Neuronal stem cell (in vitro differentiated cells): ENCODE results near the gene RNF222.
A peak's percentile ranks its signal among the peaks of the same experiment; 100 is the strongest.

Source experiments
- DNase-seq: peaks from one replicate; pipeline ENCODE4 v3.0.0-alpha.2; 2013; ENCODE audit warnings: low spot score
- H2AFZ ChIP-seq: one replicate; pipeline ENCODE4 v1.6.1; 2013; ENCODE audit warnings: mild to moderate bottlenecking, low read length, inconsistent platforms
- H2AK5ac ChIP-seq: 2 replicates; pipeline ENCODE4 v1.6.1; 2013; ENCODE audit warnings: low read depth, mild to moderate bottlenecking, inconsistent platforms, low read length, moderate library complexity, mixed read lengths
- H2BK120ac ChIP-seq: 2 replicates; pipeline ENCODE4 v1.6.1; 2013; ENCODE audit warnings: low read depth, mild to moderate bottlenecking, inconsistent platforms, low read length, moderate library complexity, mixed read lengths
- H2BK12ac ChIP-seq: one replicate; pipeline ENCODE4 v1.6.1; 2013; ENCODE audit warnings: low read length, inconsistent platforms
- H2BK15ac ChIP-seq: 2 replicates; pipeline ENCODE4 v1.6.1; 2013; ENCODE audit warnings: mild to moderate bottlenecking, low read length, inconsistent platforms, mixed read lengths
- H2BK5ac ChIP-seq: one replicate; pipeline ENCODE4 v1.6.1; 2013; ENCODE audit warnings: inconsistent platforms, mild to moderate bottlenecking, low read length, moderate library complexity
- H3K14ac ChIP-seq: one replicate; pipeline ENCODE4 v1.6.1; 2013; ENCODE audit warnings: low read length, inconsistent platforms
- H3K18ac ChIP-seq: 2 replicates; pipeline ENCODE4 v1.6.1; 2013; ENCODE audit warnings: low read length, inconsistent platforms
- H3K23ac ChIP-seq: 2 replicates; pipeline ENCODE4 v1.6.1; 2013; ENCODE audit warnings: low read depth, mild to moderate bottlenecking, mixed read lengths, low read length, inconsistent platforms; ENCODE audit not compliant: poor library complexity
- H3K27ac ChIP-seq: replicated peaks from 3 replicates; pipeline ENCODE4 v1.5.1; 2013; ENCODE audit warnings: low read length, inconsistent platforms
- H3K27me3 ChIP-seq, 3 experiments: 2 replicates each; pipeline ENCODE4 v1.6.1; 2013; ENCODE audit warnings: low read length in 3 of 3, mild to moderate bottlenecking in 2 of 3, inconsistent platforms in 1 of 3, low read depth in 1 of 3, mixed read lengths in 1 of 3, moderate library complexity in 1 of 3; ENCODE audit not compliant: control insufficient read depth in 3 of 3, insufficient read depth in 3 of 3
- H3K36me3 ChIP-seq, 2 donors: replicated peaks in 1 of 2; 2 replicates each; pipeline ENCODE4 v1.6.1; 2013; ENCODE audit warnings: low read length in 2 of 2; ENCODE audit not compliant: control insufficient read depth in 2 of 2, insufficient read depth in 2 of 2
- H3K4ac ChIP-seq: 2 replicates; pipeline ENCODE4 v1.6.1; 2013; ENCODE audit warnings: inconsistent platforms, mild to moderate bottlenecking, low read length, moderate library complexity
- H3K4me1 ChIP-seq, 2 donors: 1 replicate in 1 of 2; 2 replicates in 1 of 2; pipeline ENCODE4 v1.6.1; 2013; ENCODE audit warnings: low read length in 2 of 2, low read depth in 1 of 2; ENCODE audit not compliant: control insufficient read depth in 2 of 2, insufficient read depth in 1 of 2
- H3K4me2 ChIP-seq: one replicate; pipeline ENCODE4 v1.6.1; 2013; ENCODE audit warnings: mild to moderate bottlenecking, low read length, inconsistent platforms; ENCODE audit not compliant: insufficient read depth, poor library complexity, severe bottlenecking
- H3K4me3 ChIP-seq, 2 donors: 2 replicates each; pipeline ENCODE4 v1.5.1; 2013; ENCODE audit warnings: low read length in 2 of 2, mild to moderate bottlenecking in 2 of 2, inconsistent platforms in 1 of 2, moderate library complexity in 1 of 2
- H3K79me1 ChIP-seq: one replicate; pipeline ENCODE4 v1.6.1; 2013; ENCODE audit warnings: low read depth, mild to moderate bottlenecking, inconsistent platforms, low read length, moderate library complexity
- H3K9ac ChIP-seq: one replicate; pipeline ENCODE4 v1.6.1; 2013; ENCODE audit warnings: mild to moderate bottlenecking, low read depth, low read length, inconsistent platforms; ENCODE audit not compliant: poor library complexity
- H3K9me3 ChIP-seq, 2 donors: replicated peaks in 1 of 2; 2 replicates each; pipeline versions ENCODE3 to v1.6.1; 2013; ENCODE audit warnings: low read length in 2 of 2, mild to moderate bottlenecking in 2 of 2, inconsistent platforms in 1 of 2, low read depth in 1 of 2, mixed read lengths in 1 of 2, moderate library complexity in 1 of 2; ENCODE audit not compliant: control insufficient read depth in 2 of 2, insufficient read depth in 1 of 2
- H4K8ac ChIP-seq: one replicate; pipeline ENCODE4 v1.6.1; 2013; ENCODE audit warnings: low read depth, mild to moderate bottlenecking, inconsistent platforms, low read length, moderate library complexity
- H4K91ac ChIP-seq: one replicate; pipeline ENCODE4 v1.6.1; 2013; ENCODE audit warnings: low read length, low read depth, mild to moderate bottlenecking, inconsistent platforms; ENCODE audit not compliant: poor library complexity
- WGBS, 2 donors: extraction: QIAGEN DNeasy Blood & Tissue Kit; methylation state at CpG; one replicate each; pipeline ENCODE4 v1.1.7; 2013; ENCODE audit warnings: missing lambda C conversion rate in 2 of 2, mixed read lengths in 1 of 2; ENCODE audit not compliant: insufficient read length in 2 of 2, insufficient replicate concordance in 1 of 2; ENCODE audit errors: extremely low coverage in 2 of 2; 5-methylcytosine and 5-hydroxymethylcytosine counted together

The RNF222 gene

GRCh38 chr17:8408371-8408770 is 10.7 kb upstream of the RNF222 start:
- H3K79me1 ChIP-seq = no peaks in the 10 kb centered on the region
- peaks cover 0 to 21% (median 2%) of the 10 kb centered on the region in 3 experiments for H3K27me3 ChIP-seq
- no peak overlapping the region for H3K9ac ChIP-seq
- no peak overlapping the region for H2BK5ac ChIP-seq
- no peak overlapping the region for H4K8ac ChIP-seq
- H2AFZ ChIP-seq = peak overlapping the region; percentile 62
- H3K9me3 ChIP-seq = no peaks in the 10 kb centered on the region
- H3K4me1 ChIP-seq = peaks cover 2 to 7% of the 10 kb centered on the region in 2 donors
- peak overlapping the region; percentile 68 for H2BK120ac ChIP-seq
- WGBS, 2 donors = no CpG with 5 or more reads among the region's 14 CpGs
- H3K36me3 ChIP-seq = no peaks in the 10 kb centered on the region
- no peak overlapping the region for H3K4me3 ChIP-seq
- H3K23ac ChIP-seq = no peak overlapping the region
- no peak overlapping the region for H4K91ac ChIP-seq
- H3K18ac ChIP-seq = peak overlapping the region; percentile 39
- H3K27ac ChIP-seq = no peak overlapping the region
- no peak overlapping the region for H2BK12ac ChIP-seq
- no peak overlapping the region for H2AK5ac ChIP-seq
- H3K4ac ChIP-seq = no peak overlapping the region
- H2BK15ac ChIP-seq = no peak overlapping the region
- no peak overlapping the region for H3K4me2 ChIP-seq
- no peak overlapping the region for H3K14ac ChIP-seq
- no peak for DNase-seq

GRCh38 chr17:8406174-8406573 is 8.5 kb upstream of the RNF222 start:
- DNase-seq = no peak
- WGBS, 2 donors = no CpG with 5 or more reads among the region's 2 CpGs
- peaks cover 0 to 6% (median 0%) of the 10 kb centered on the region in 3 experiments for H3K27me3 ChIP-seq

GRCh38 chr17:8405499-8406016 is 7.9 kb upstream of the RNF222 start:
- no peaks in the 10 kb centered on the region for H3K9me3 ChIP-seq
- H4K8ac ChIP-seq = peak overlapping the region; percentile 68
- no peak overlapping the region for H3K14ac ChIP-seq
- no peaks in the 10 kb centered on the region for H3K79me1 ChIP-seq
- H2AFZ ChIP-seq = peak overlapping the region; percentile 61
- H2BK120ac ChIP-seq = no peak overlapping the region
- DNase-seq = no peak
- H3K4ac ChIP-seq = no peak overlapping the region
- H3K23ac ChIP-seq = no peak overlapping the region
- H2BK5ac ChIP-seq = no peak overlapping the region
- no peak overlapping the region for H3K27ac ChIP-seq
- H3K4me1 ChIP-seq = peaks cover 2 to 7% of the 10 kb centered on the region in 2 donors
- H3K4me3 ChIP-seq = no peak overlapping the region
- peak overlapping the region; percentile 47 for H2AK5ac ChIP-seq
- WGBS, 2 donors = no CpG with 5 or more reads among the region's 11 CpGs
- no peak overlapping the region for H2BK15ac ChIP-seq
- H3K36me3 ChIP-seq = no peaks in the 10 kb centered on the region
- no peak overlapping the region for H3K9ac ChIP-seq
- H3K4me2 ChIP-seq = no peak overlapping the region
- no peak overlapping the region for H2BK12ac ChIP-seq
- H4K91ac ChIP-seq = no peak overlapping the region
- peaks cover 0 to 6% (median 0%) of the 10 kb centered on the region in 3 experiments for H3K27me3 ChIP-seq
- peak overlapping the region; percentile 80 for H3K18ac ChIP-seq

More at GRCh38 chr17:8406174-8406573, 8.5 kb upstream of the RNF222 start:
- no peak overlapping the region for H2BK15ac ChIP-seq
- H3K18ac ChIP-seq = no peak overlapping the region
- H3K4me1 ChIP-seq = peaks cover 2 to 7% of the 10 kb centered on the region in 2 donors
- no peak overlapping the region for H2BK5ac ChIP-seq
- peak overlapping the region; percentile 61 for H2AFZ ChIP-seq
- H3K23ac ChIP-seq = no peak overlapping the region
- H2BK120ac ChIP-seq = no peak overlapping the region
- H3K9ac ChIP-seq = no peak overlapping the region
- no peaks in the 10 kb centered on the region for H3K9me3 ChIP-seq
- no peak overlapping the region for H4K8ac ChIP-seq
- no peak overlapping the region for H2BK12ac ChIP-seq
- H3K4me3 ChIP-seq = no peak overlapping the region
- H4K91ac ChIP-seq = no peak overlapping the region
- H3K14ac ChIP-seq = no peak overlapping the region
- H3K79me1 ChIP-seq = no peaks in the 10 kb centered on the region
- H3K27ac ChIP-seq = no peak overlapping the region
- H3K4me2 ChIP-seq = no peak overlapping the region
- H3K4ac ChIP-seq = no peak overlapping the region
- no peaks in the 10 kb centered on the region for H3K36me3 ChIP-seq
- H2AK5ac ChIP-seq = no peak overlapping the region

- H3K27me3 ChIP-seq = peaks cover 0 to 10% (median 0%) of the 10 kb centered on the region in 3 experiments
- H2AK5ac ChIP-seq = no peak overlapping the region
- H2BK120ac ChIP-seq = no peak overlapping the region
- H3K9me3 ChIP-seq = no peaks in the 10 kb centered on the region
- no peak overlapping the region for H2BK5ac ChIP-seq
- WGBS, 2 donors = no CpG with 5 or more reads among the region's 11 CpGs
- no peaks in the 10 kb centered on the region for H3K79me1 ChIP-seq
- H3K4ac ChIP-seq = no peak overlapping the region
- no peak overlapping the region for H3K4me2 ChIP-seq
- H3K27ac ChIP-seq = no peak overlapping the region
- H4K8ac ChIP-seq = no peak overlapping the region
- H3K18ac ChIP-seq = no peak overlapping the region
- no peak overlapping the region for H2BK12ac ChIP-seq
- H4K91ac ChIP-seq = no peak overlapping the region
- DNase-seq = no peak
- no peaks in the 10 kb centered on the region for H3K36me3 ChIP-seq
- H2AFZ ChIP-seq = no peak overlapping the region
- H3K4me1 ChIP-seq = peaks cover 2 to 4% of the 10 kb centered on the region in 2 donors
- H3K14ac ChIP-seq = no peak overlapping the region
- no peak overlapping the region for H3K9ac ChIP-seq
- no peak overlapping the region for H3K4me3 ChIP-seq
- H2BK15ac ChIP-seq = no peak overlapping the region
- no peak overlapping the region for H3K23ac ChIP-seq
Observed at GRCh38 chr17:8402921-8403536, 5.4 kb upstream of the RNF222 start.
